ENCODE measurements around the gene NPW. TPM values are rescaled to one million over a fixed set of nuclear protein-coding genes. Genes with fewer than 3 reads are reported as not detected.
A peak's percentile ranks its signal among the peaks of the same experiment; 100 is the strongest.

The NPW gene
- total and polyA plus RNA-seq, 9 of the 15 experiments (the other 6 are each of a cell fraction or from before 2014, with no cell fraction given): 0.14 to 4.0 (median 2.6) TPM; not detected in 4

GRCh38 chr16:2058872-2059271 is 39.3 kb downstream of the NPW start:
- in situ Hi-C loops (cut with MboI): no loop called here
- DNase-seq (ENCODE audit: extremely low read depth in 1 of 4, low spot score in 3 of 4): no peak
- intact Hi-C loops (cut with micrococcal nuclease): no loop called here
- no TSS peak for BruUV-seq (replicated peaks)
- Histone ChIP-seq H3K9me1 (ENCODE audit: control insufficient read depth, insufficient read depth, low read length) (no peaks in the 10 kb centered on the region), H3K4me1 (replicated peaks in 1 of 2; ENCODE audit: control insufficient read depth in 2 of 2, insufficient read depth in 2 of 2, low read length in 2 of 2) (peaks cover 0 to 46% of the 10 kb centered on the region in 2 experiments; a peak in 2 of 5 replicates), H3K4me2 (ENCODE audit: insufficient read depth, low read length) (no peak overlapping the region), H3K79me2 (ENCODE audit: control insufficient read depth, insufficient read depth, low read length) (no peaks in the 10 kb centered on the region), H3K27me3 (ENCODE audit: control insufficient read depth in 2 of 2, insufficient read depth in 2 of 2, low read length in 2 of 2) (no peaks in the 10 kb centered on the region), H3K9me3 (replicated peaks; ENCODE audit: control insufficient read depth, insufficient read depth, low read depth, low read length) (no peaks in the 10 kb centered on the region), H4K20me1 (replicated peaks; ENCODE audit: control insufficient read depth, insufficient read depth, low read length) (peaks cover 4% of the 10 kb centered on the region; the same call in 1 of the 2 replicates), H3K36me3 (ENCODE audit: control insufficient read depth, insufficient read depth, low read length) (peaks cover 27% of the 10 kb centered on the region; the same call in 1 of the 3 replicates), H3K9ac (ENCODE audit: insufficient read depth in 1 of 2, low read depth in 2 of 2, low read length in 2 of 2) (peak overlapping the region in 1 of 2 experiments; percentile 55; a peak in 1 of 4 replicates), H3K27ac (ENCODE audit: extremely low read depth, low read depth, low read length) (no peak overlapping the region), H3K4me3 (no peak overlapping the region), H2AFZ (ENCODE audit: low read depth, low read length) (no peak overlapping the region)
- ChIA-PET POLR2A (no interaction called here), CTCF (ENCODE audit: low intra/inter-chr PET ratio) (no interaction called here)
- ATAC-seq: no peak
- FAIRE-seq: no peak
- WGBS (ENCODE audit: insufficient coverage, low coverage, missing lambda C conversion rate): 82% methylated on average over 9 of the region's 10 CpGs
- TF ChIP-seq TSHZ1 (CRISPR knock-in tag; IDR thresholded peaks at IDR 0.05): no peak
- no peak for TF ChIP-seq MYBL2 (IDR thresholded peaks at IDR 0.05; ENCODE audit: low read depth)
- no peak for TF ChIP-seq MYBL2 (CRISPR knock-in tag; IDR thresholded peaks at IDR 0.05; ENCODE audit: borderline replicate concordance)
- TF ChIP-seq ZBTB40 (IDR thresholded peaks at IDR 0.05): no peak
- TF ChIP-seq ZBTB40 (CRISPR knock-in tag; IDR thresholded peaks at IDR 0.05): no peak
- no peak for TF ChIP-seq CHD2 (IDR thresholded peaks at IDR 0.05; ENCODE audit: low read depth, low read length)
- TF ChIP-seq ERF (CRISPR knock-in tag; IDR thresholded peaks at IDR 0.05): no peak
- no peak for TF ChIP-seq PML (IDR thresholded peaks at IDR 0.05; ENCODE audit: low read length)
- no peak for TF ChIP-seq MAFG (tag; conservative IDR thresholded peaks at IDR 0.05)

Data from K562 (cell line).